Stimulated activated CD4-positive, alpha-beta T cell treated with anti-CD3 and anti-CD28 coated beads, Interleukin-12 subunit alpha, Interleukin-12 subunit beta, amount 100 ng/mL, for 24 hours (primary cell): Measurements from ENCODE around the gene EXOC1.
"Not testable (repeated sequence)": the region's sequence is repeated elsewhere in the genome, so short reads cannot be mapped to it uniquely, and the experiment has no call there.

Experiments used
- DNase-seq, 2 experiments: peaks; one replicate each; pipeline ENCODE4 v3.0.0-alpha.2; 2020; ENCODE audit warnings: low read depth in 2 of 2

EXOC1 gene

GRCh38 chr4:55853484-55854046, at the start of gene EXOC1:
EXOC1 (plus strand) TSS chr4:55853648; CDS start chr4:55858324, 4,676 bp downstream.
- DNase-seq, result peak; percentile 97 to 99

GRCh38 chr4:55807556-55807955, 45.9 kb upstream of the EXOC1 start:
- DNase-seq, result no peak

DNA sequence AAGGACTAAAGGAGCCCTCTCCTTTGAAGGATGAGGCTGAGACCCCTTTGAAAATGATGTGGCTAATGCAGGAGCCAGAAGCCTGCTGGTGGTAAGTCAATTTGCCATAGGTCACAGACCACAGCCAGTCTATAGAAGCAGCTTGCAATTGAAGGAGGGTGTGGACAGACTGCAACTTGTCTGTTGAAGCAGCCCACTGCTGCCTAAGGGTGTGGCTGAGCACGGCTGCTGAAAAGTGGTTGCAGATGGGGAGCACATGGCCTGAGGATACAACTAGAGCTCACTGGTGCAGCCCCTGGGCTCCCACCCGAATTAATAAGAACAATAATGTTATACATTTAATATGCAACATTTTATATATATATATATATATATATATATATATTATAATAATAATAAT, 45.3 kb upstream of the EXOC1 start:
- DNase-seq, result no peak

- DNase-seq, result no peak
Observed at GRCh38 chr4:55808632-55809031, 44.8 kb upstream of the EXOC1 start.

GRCh38 chr4:55817691-55818090, 35.8 kb upstream of the EXOC1 start:
- DNase-seq, result no peak

- no peak for DNase-seq
Observed at GRCh38 chr4:55819634-55820033, 33.8 kb upstream of the EXOC1 start, which contains the start of gene EXOC1L. EXOC1L (plus strand) TSS chr4:55819790; CDS start chr4:55820027, 237 bp downstream.

GRCh38 chr4:55820279-55820678, 33.2 kb upstream of the EXOC1 start:
- no peak for DNase-seq

- DNase-seq, result no peak
Observed at GRCh38 chr4:55822329-55822728, 31.1 kb upstream of the EXOC1 start.

DNA sequence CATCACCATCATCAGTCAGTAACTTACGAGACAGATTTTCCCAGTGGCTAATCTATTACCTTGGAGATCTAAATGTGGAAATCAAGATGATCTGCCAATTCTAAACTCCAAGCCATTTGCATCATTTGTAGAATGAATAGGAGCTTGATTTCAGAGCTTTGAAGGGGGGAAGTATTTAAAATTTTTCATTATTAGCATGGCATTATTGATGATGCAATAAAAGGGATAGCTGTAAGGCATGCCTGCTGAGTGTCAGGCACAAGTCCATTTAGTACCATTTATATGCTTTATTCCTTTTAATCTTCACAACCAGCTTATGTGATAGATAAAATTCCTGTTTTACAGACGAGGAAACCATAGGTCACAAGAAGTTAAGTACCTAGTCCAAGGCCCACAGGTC, 28.6 kb upstream of the EXOC1 start:
- no peak for DNase-seq

GRCh38 chr4:55826986-55827385, 26.5 kb upstream of the EXOC1 start:
- DNase-seq, result no peak

DNA sequence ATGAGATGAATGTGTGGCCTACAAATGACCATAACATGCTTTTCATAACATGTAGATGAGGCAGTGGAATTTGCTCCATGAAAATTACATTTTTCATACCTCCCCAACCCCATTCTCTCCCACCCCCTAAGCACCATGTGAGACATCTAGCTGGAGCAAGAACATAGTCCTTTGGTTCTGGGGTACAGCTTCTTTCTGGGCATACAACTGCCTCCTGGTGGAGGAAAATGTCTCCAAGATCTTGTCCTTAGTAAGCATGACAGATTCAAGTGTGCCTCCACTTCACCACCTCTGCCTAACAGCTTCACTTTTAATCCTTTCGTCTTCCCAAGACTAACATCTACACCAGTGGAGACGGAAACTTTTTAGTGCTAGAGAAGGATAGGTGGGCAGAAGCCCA, 25.9 kb upstream of the EXOC1 start:
- DNase-seq, result no peak

- DNase-seq, result no peak
Observed at GRCh38 chr4:55830048-55830447, 23.4 kb upstream of the EXOC1 start.

DNA sequence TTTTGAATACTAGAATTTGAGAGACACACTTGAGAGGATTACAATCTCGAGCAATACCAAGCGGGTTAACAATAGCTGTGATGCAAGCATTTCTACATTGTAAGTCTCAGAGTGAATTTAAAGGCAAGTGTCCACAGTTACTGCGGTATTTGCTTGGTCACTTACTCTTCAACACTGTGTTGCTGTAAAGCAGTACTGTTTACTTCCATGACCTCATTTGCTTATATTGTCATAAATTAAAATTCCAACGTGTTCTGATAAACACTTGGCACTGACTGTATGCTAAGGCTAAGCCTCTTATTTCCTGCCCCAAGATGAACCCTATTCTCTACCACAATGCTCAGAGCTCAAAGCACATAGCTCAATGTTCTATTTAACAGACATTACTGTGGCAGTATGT, 22.7 kb upstream of the EXOC1 start:
- DNase-seq, result no peak

DNA sequence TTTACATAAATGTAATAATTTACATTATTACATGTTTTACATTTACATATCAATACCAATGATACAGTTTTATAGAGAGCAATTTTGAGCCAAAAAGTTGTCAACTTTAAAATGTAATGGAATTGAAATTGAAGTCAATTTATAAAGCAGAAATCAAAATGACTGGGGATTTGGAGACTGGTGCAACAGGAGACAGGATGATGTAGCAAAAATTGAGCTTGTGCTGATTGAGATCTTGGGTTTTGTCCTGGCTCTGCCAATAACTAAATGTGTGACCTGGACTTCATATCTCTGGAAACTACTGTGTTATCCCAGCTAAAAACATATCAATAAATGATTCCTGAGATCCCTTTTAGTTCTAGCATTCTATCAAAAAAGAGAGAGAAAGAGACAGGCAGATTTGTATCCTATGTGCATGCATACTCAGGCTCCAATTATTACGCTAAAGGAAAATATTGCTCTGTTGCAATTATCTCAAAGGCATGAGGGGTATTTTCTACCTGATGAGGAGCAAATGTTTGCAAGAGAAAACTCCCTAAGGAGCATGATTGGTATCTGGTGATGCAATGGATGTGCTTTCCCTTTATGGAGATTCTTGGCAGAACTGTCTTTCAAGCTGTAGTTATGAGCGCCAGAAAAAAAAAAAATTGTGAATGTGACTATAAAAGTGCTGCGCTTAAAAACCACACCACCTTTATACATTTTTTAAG, 19.2 kb upstream of the EXOC1 start:
- no peak for DNase-seq

- DNase-seq, result no peak
Observed at GRCh38 chr4:55837903-55838302, 15.5 kb upstream of the EXOC1 start.

DNA sequence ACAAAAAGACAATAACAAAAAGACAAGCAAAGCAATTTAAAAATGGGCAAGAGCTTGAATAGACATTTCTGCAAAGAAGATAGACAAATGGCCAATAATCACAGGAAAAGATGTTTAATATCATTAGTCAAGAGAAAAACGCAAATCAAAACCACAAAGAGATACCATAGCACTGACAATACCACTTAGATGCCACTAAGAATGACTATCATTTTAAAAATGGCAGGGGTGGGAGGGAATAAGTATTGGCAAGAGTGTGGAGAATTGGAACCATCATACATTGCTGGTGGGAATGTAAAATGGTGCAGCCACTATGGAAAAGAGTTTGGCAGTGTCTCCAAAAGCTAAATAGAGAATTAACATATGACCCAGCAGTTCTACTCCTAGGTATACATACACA, 15.1 kb upstream of the EXOC1 start:
- no peak for DNase-seq

DNA sequence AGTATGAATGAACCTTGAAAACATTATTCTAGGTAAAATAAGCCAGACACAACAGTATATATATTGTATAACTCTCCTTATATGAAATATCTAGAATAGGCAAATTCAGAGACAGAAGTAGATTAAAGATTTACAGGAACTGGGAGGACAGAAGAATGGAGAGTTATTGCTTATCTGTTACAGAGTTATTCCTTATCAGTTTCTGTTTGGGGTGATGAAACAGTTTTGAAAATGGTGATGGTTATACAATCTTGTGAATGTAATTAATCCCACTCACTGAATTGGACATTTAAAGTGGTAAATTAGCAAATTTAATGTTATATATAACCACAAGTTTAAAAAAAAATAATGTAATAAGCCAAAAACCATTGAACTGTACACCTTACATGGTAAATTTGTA, 14.5 kb upstream of the EXOC1 start:
- DNase-seq, result no peak

DNA sequence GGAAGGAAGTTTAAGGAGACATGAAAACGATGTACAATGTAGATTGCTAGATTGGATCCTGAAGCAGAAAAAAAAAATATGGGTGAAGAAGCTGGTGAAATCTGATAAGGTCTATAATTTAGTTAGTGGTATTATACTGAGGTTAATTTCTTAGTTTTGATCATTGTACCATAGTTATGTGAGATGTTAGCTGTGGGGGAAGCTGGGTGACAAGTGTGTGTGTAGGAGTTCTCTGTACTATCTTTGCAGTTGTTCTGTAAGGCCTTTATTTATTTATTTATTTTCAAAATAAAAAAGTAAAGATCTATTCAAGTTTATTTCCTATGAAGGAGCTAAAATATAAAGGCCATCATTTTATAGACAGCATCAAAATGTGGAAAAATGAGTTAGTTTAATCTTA, 12.5 kb upstream of the EXOC1 start:
- no peak for DNase-seq

DNA sequence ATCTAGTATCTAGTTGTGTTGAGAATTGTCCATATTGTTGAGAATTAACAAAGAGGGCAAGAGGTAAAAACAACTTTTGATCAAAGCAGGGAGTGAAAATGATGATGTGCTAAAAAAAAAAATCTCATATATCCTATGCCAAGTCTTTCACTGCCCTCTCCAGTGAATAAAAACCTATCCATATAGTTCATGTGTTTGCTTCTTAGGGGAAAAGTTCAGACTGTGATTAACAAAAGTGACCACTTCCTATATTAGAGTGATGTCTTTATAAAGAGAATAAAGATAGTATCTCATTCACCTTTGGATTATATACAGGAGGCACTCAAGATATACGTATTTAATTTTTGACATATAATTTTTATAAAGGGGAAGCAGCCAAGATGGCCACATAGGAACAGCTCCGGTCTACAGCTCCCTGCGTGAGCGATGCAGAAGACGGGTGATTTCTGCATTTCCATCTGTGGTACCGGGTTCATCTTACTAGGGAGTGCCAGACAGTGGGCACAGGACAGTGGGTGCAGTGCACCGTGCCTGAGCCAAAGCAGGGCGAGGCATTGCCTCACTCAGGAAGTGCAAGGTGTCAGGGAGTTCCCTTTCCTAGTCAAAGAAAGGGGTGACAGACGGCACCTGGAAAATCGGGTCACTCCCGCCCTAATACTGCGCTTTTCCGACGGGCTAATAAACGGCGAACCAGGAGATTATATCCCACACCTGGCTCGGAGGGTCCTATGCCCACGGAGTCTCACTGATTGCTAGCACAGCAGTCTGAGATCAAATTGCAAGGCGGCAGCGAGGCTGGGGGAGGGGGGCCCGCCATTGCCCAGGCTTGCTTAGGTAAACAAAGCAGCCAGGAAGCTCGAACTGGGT, 11.8 kb upstream of the EXOC1 start:
- not testable (repeated sequence) for DNase-seq

DNA sequence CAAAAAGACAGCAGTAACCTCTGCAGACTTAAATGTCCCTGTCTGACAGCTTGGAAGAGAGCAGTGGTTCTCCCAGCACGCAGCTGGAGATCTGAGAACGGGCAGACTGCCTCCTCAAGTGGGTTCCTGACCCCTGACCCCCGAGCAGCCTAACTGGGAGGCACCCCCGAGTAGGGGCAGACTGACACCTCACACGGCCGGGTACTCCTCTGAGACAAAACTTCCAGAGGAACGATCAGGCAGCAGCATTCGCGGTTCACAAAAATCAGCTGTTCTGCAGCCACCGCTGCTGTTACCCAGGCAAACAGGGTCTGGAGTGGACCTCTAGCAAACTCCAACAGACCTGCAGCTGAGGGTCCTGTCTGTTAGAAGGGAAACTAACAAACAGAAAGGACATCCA, 11.1 kb upstream of the EXOC1 start:
- DNase-seq, result not testable (repeated sequence)

GRCh38 chr4:55849724-55850123, 3.7 kb upstream of the EXOC1 start:
- DNase-seq, result no peak

- no peak for DNase-seq
Observed at GRCh38 chr4:55851885-55852284, 1.6 kb upstream of the EXOC1 start.

DNA sequence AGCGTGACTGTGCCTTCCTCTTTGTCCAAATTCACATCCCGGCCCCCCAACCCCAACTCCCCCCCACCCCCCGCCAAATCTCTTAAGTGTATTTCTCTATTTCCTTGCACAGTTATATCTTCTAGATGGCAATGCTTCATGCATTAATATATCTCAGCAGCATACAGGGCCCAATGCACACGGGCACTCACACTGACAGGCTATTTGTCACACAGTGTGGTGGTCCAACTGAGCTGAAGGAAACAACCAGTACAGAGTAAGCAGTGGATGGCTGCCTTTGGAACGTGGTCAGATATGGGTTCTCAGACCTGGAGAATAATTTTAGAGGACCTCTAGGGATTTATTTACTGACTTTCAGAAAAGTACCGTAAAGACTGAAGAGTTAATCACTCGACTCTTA, 681 bp downstream of the EXOC1 start:
- DNase-seq, result no peak
